IPS-15b (cell line): Measurements from ENCODE around the gene NAIF1.

Experiments
- H3K27me3 ChIP-seq: one replicate; pipeline ENCODE4 v1.6.1; 2013; ENCODE audit warnings: low read length; ENCODE audit not compliant: control insufficient read depth, insufficient read depth
- H3K36me3 ChIP-seq: one replicate; pipeline ENCODE4 v1.6.1; 2013; ENCODE audit warnings: low read length; ENCODE audit not compliant: control insufficient read depth, insufficient read depth
- H3K4me1 ChIP-seq: one replicate; pipeline ENCODE4 v1.6.1; 2013; ENCODE audit warnings: mild to moderate bottlenecking, low read length; ENCODE audit not compliant: control insufficient read depth, insufficient read depth
- H3K4me3 ChIP-seq: one replicate; pipeline ENCODE4 v1.5.1; 2013; ENCODE audit warnings: low read depth, low read length
- H3K9ac ChIP-seq: one replicate; pipeline ENCODE4 v1.6.1; 2013; ENCODE audit warnings: low read depth, mild to moderate bottlenecking, low read length
- H3K9me3 ChIP-seq: one replicate; pipeline ENCODE4 v1.6.1; 2013; ENCODE audit warnings: mild to moderate bottlenecking, low read length; ENCODE audit not compliant: control insufficient read depth, insufficient read depth

NAIF1 gene

GRCh38 chr9:128099932-128100491, 32.9 kb upstream of the NAIF1 start:
- Histone ChIP-seq H3K27me3 (no peaks in the 10 kb centered on the region), H3K4me1 (peaks cover 15% of the 10 kb centered on the region), H3K9ac (no peak overlapping the region), H3K9me3 (no peaks in the 10 kb centered on the region), H3K4me3 (peak overlapping the region; percentile 77), H3K36me3 (peaks cover 35% of the 10 kb centered on the region)

GRCh38 chr9:128099231-128099931, 32.3 kb upstream of the NAIF1 start:
- Histone ChIP-seq H3K9me3 (no peaks in the 10 kb centered on the region), H3K27me3 (no peaks in the 10 kb centered on the region), H3K4me1 (peaks cover 15% of the 10 kb centered on the region), H3K9ac (peak overlapping the region; percentile 84), H3K36me3 (peaks cover 33% of the 10 kb centered on the region), H3K4me3 (peak overlapping the region; percentile 77)

GRCh38 chr9:128098297-128099230, 31.4 kb upstream of the NAIF1 start:
- peaks cover 15% of the 10 kb centered on the region for H3K4me1 ChIP-seq
- peaks cover 25% of the 10 kb centered on the region for H3K36me3 ChIP-seq

GRCh38 chr9:128097543-128098296, 30.6 kb upstream of the NAIF1 start:
- H3K4me3 ChIP-seq = no peak overlapping the region
- no peaks in the 10 kb centered on the region for H3K27me3 ChIP-seq
- peaks cover 18% of the 10 kb centered on the region for H3K36me3 ChIP-seq
- no peaks in the 10 kb centered on the region for H3K9me3 ChIP-seq
- H3K4me1 ChIP-seq = peaks cover 15% of the 10 kb centered on the region
- H3K9ac ChIP-seq = peak overlapping the region; percentile 8

More at GRCh38 chr9:128098297-128099230, 31.4 kb upstream of the NAIF1 start:
- Histone ChIP-seq H3K4me3 (peak overlapping the region; percentile 77), H3K27me3 (no peaks in the 10 kb centered on the region), H3K9me3 (no peaks in the 10 kb centered on the region), H3K9ac (peak overlapping the region; percentile 84)

GRCh38 chr9:128096616-128097536, 29.8 kb upstream of the NAIF1 start:
- H3K27me3 ChIP-seq = no peaks in the 10 kb centered on the region
- H3K9me3 ChIP-seq = no peaks in the 10 kb centered on the region
- peaks cover 15% of the 10 kb centered on the region for H3K4me1 ChIP-seq
- no peak overlapping the region for H3K4me3 ChIP-seq
- no peak overlapping the region for H3K9ac ChIP-seq
- peaks cover 10% of the 10 kb centered on the region for H3K36me3 ChIP-seq

- Histone ChIP-seq H3K27me3 (no peaks in the 10 kb centered on the region), H3K9ac (no peak overlapping the region), H3K4me3 (no peak overlapping the region), H3K4me1 (peaks cover 20% of the 10 kb centered on the region), H3K9me3 (no peaks in the 10 kb centered on the region), H3K36me3 (no peaks in the 10 kb centered on the region)
Observed at GRCh38 chr9:128094950-128095544, 27.9 kb upstream of the NAIF1 start.

- H3K4me1 ChIP-seq = peaks cover 15% of the 10 kb centered on the region
- no peaks in the 10 kb centered on the region for H3K27me3 ChIP-seq
- no peak overlapping the region for H3K4me3 ChIP-seq
- H3K9ac ChIP-seq = no peak overlapping the region
- H3K9me3 ChIP-seq = no peaks in the 10 kb centered on the region
- H3K36me3 ChIP-seq = no peaks in the 10 kb centered on the region
Observed at GRCh38 chr9:128094166-128094949, 27.2 kb upstream of the NAIF1 start.

- H3K9me3 ChIP-seq = no peaks in the 10 kb centered on the region
- H3K27me3 ChIP-seq = no peaks in the 10 kb centered on the region
- no peaks in the 10 kb centered on the region for H3K36me3 ChIP-seq
- no peak overlapping the region for H3K9ac ChIP-seq
- no peak overlapping the region for H3K4me3 ChIP-seq
- H3K4me1 ChIP-seq = peaks cover 11% of the 10 kb centered on the region
Observed at GRCh38 chr9:128093011-128093410, 25.9 kb upstream of the NAIF1 start.

GRCh38 chr9:128092199-128092977, 25.3 kb upstream of the NAIF1 start:
- peaks cover 7% of the 10 kb centered on the region for H3K4me1 ChIP-seq
- H3K9me3 ChIP-seq = no peaks in the 10 kb centered on the region
- H3K4me3 ChIP-seq = no peak overlapping the region
- no peaks in the 10 kb centered on the region for H3K36me3 ChIP-seq
- H3K9ac ChIP-seq = no peak overlapping the region
- no peaks in the 10 kb centered on the region for H3K27me3 ChIP-seq
